IMR-90 (cell line): ENCODE results near the gene PPM1D. TPM values are rescaled to one million over a fixed set of nuclear protein-coding genes. Genes with fewer than 3 reads are reported as not detected.

Source experiments
- ATAC-seq: fragments of 200-7000 bp; cut with Tn5 transposase; 2 replicates; pipeline ENCODE4 v1.9.1; 2020; ENCODE audit warnings: low read depth, mild to moderate bottlenecking, moderate library complexity
- BruUV-seq: library from RNA; stranded (reverse); fragments of 400-500 nt; replicated peaks from 2 replicates; lab custom pipeline; 2021; lab: Mats Ljungman, UMichigan
- CTCF ChIA-PET: fragments of 300-600 bp; formaldehyde crosslinking; extraction: SDS; loops from one replicate; lab custom pipeline; 2021; ENCODE audit warnings: antibody characterized with exemption; lab: Yijun Ruan, JAX
- POLR2A ChIA-PET: fragments of 300-600 bp; sonication (Branson Sonifier 250); formaldehyde crosslinking; loops from one replicate; lab custom pipeline; 2022; ENCODE audit warnings: antibody characterized with exemption; ENCODE audit not compliant: unreplicated experiment; lab: Charles Lee
- DNase-seq: peaks from one replicate; pipeline ENCODE4 v3.0.0; 2013
- H2AFZ ChIP-seq: replicated peaks from 2 replicates; pipeline ENCODE3; 2013; ENCODE audit warnings: low read length, mild to moderate bottlenecking; ENCODE audit not compliant: poor library complexity
- H2AK5ac ChIP-seq: 2 replicates; pipeline ENCODE4 v1.6.1; 2013; ENCODE audit warnings: low read depth, low read length, inconsistent platforms
- H2AK9ac ChIP-seq: replicated peaks from 2 replicates; pipeline ENCODE3; 2013; ENCODE audit warnings: mild to moderate bottlenecking, low read depth, low read length, moderate library complexity; ENCODE audit not compliant: poor library complexity
- H2BK120ac ChIP-seq: 2 replicates; pipeline ENCODE4 v1.6.1; 2013; ENCODE audit warnings: low read depth, low read length, inconsistent platforms
- H2BK15ac ChIP-seq: 3 replicates; pipeline ENCODE4 v1.6.1; 2013; ENCODE audit warnings: low read depth, low read length, inconsistent platforms
- H2BK20ac ChIP-seq: 2 replicates; pipeline ENCODE4 v1.6.1; 2013; ENCODE audit warnings: low read depth, mild to moderate bottlenecking, inconsistent platforms, low read length, moderate library complexity
- H2BK5ac ChIP-seq: 2 replicates; pipeline ENCODE4 v1.6.1; 2013; ENCODE audit warnings: mild to moderate bottlenecking, low read depth, low read length, inconsistent platforms; ENCODE audit not compliant: poor library complexity, severe bottlenecking
- H3K14ac ChIP-seq: replicated peaks from 2 replicates; pipeline ENCODE4 v1.6.1; 2013; ENCODE audit warnings: low read depth, low read length, inconsistent platforms
- H3K18ac ChIP-seq: 2 replicates; pipeline ENCODE4 v1.6.1; 2013; ENCODE audit warnings: low read depth, low read length, control low read depth
- H3K23ac ChIP-seq: 2 replicates; pipeline ENCODE4 v1.6.1; 2013; ENCODE audit warnings: low read depth, low read length, inconsistent platforms
- H3K27ac ChIP-seq: 2 replicates; pipeline ENCODE4 v1.5.1; 2013; ENCODE audit warnings: mild to moderate bottlenecking, control low read depth, low read length; ENCODE audit not compliant: insufficient read depth
- H3K27me3 ChIP-seq: 2 replicates; pipeline ENCODE4 v1.6.1; 2013; ENCODE audit warnings: low read length; ENCODE audit not compliant: control insufficient read depth, insufficient read depth
- H3K36me3 ChIP-seq: 2 replicates; pipeline ENCODE4 v1.6.1; 2013; ENCODE audit warnings: low read length, mixed read lengths; ENCODE audit not compliant: control insufficient read depth, insufficient read depth
- H3K4ac ChIP-seq: 2 replicates; pipeline ENCODE4 v1.6.1; 2013; ENCODE audit warnings: low read depth, low read length, inconsistent platforms
- H3K4me1 ChIP-seq: 2 replicates; pipeline ENCODE4 v1.6.1; 2013; ENCODE audit warnings: low read length, mixed read lengths; ENCODE audit not compliant: control insufficient read depth, insufficient read depth
- H3K4me2 ChIP-seq: 2 replicates; pipeline ENCODE4 v1.6.1; 2013; ENCODE audit warnings: low read depth, mild to moderate bottlenecking, control low read depth, low read length, moderate library complexity
- H3K4me3 ChIP-seq: 2 replicates; pipeline ENCODE4 v1.5.1; 2013; ENCODE audit warnings: low read depth, mild to moderate bottlenecking, control low read depth, low read length, moderate library complexity; ENCODE audit not compliant: insufficient read depth
- H3K56ac ChIP-seq: 2 replicates; pipeline ENCODE4 v1.6.1; 2013; ENCODE audit warnings: low read length, inconsistent platforms; ENCODE audit not compliant: insufficient read depth; ENCODE audit errors: extremely low read depth
- H3K79me1 ChIP-seq, 2 experiments: 2 replicates each; pipeline ENCODE4 v1.6.1; 2013; ENCODE audit warnings: low read length in 2 of 2, inconsistent platforms in 1 of 2, low read depth in 1 of 2
- H3K9ac ChIP-seq: 2 replicates; pipeline ENCODE4 v1.6.1; 2013; ENCODE audit warnings: low read depth, low read length, control low read depth
- H3K9me1 ChIP-seq: 2 replicates; pipeline ENCODE4 v1.6.1; 2013; ENCODE audit warnings: low read length, inconsistent platforms; ENCODE audit not compliant: insufficient read depth
- H3K9me3 ChIP-seq: 2 replicates; pipeline ENCODE4 v1.6.1; 2013; ENCODE audit warnings: low read length; ENCODE audit not compliant: control insufficient read depth, insufficient read depth
- H4K20me1 ChIP-seq: 2 replicates; pipeline ENCODE4 v1.6.1; 2013; ENCODE audit warnings: low read length, inconsistent platforms; ENCODE audit not compliant: insufficient read depth
- H4K5ac ChIP-seq: 2 replicates; pipeline ENCODE4 v1.6.1; 2013; ENCODE audit warnings: mild to moderate bottlenecking, low read depth, low read length, control low read depth
- H4K8ac ChIP-seq, 2 experiments: 2 replicates each; pipeline ENCODE4 v1.6.1; 2013; ENCODE audit warnings: low read depth in 2 of 2, low read length in 2 of 2, control low read depth in 1 of 2, inconsistent platforms in 1 of 2
- H4K91ac ChIP-seq: 2 replicates; pipeline ENCODE4 v1.6.1; 2013; ENCODE audit warnings: low read depth, low read length, inconsistent platforms; ENCODE audit not compliant: insufficient read depth
- MAFK ChIP-seq: IDR thresholded peaks from 2 replicates; pipeline ENCODE4 v1.6.1; 2012; ENCODE audit warnings: low read depth, low read length, improper control_type of control experiment
- RFX5 ChIP-seq: IDR thresholded peaks from 2 replicates; pipeline ENCODE4 v1.8.0; 2012; ENCODE audit warnings: low read depth, mild to moderate bottlenecking, low read length, moderate library complexity
- WGBS, 2 experiments: methylation state at CpG; one replicate each; pipeline versions ENCODE4 v1.1.5 to v1.1.7; 2013; ENCODE audit warnings: missing lambda C conversion rate in 2 of 2; ENCODE audit not compliant: insufficient read length in 1 of 2; ENCODE audit errors: extremely low coverage in 2 of 2; 5-methylcytosine and 5-hydroxymethylcytosine counted together
- dilution Hi-C: fragments of 300-500 bp; cut with HindIII; formaldehyde crosslinking; loops from one replicate; pipeline ENCODE4 v1.14.3; 2018; ENCODE audit warnings: low sequenced_read_pairs; ENCODE audit not compliant: unreplicated experiment
- in situ Hi-C: fragments of 300-500 bp; cut with MboI; formaldehyde crosslinking; loops from 3 replicates; pipeline ENCODE4 v1.14.3; 2019; ENCODE audit warnings: low sequenced_read_pairs, inconsistent platforms, mixed read lengths
- intact Hi-C: fragments of 100-400 bp; cut with micrococcal nuclease; formaldehyde crosslinking; loops from 2 replicates; pipeline ENCODE4 v1.10.0; 2022
- polyA plus RNA-seq, 3 experiments: library from polyadenylated mRNA; depleted of rRNA; stranded (reverse); fragments of >200 nt; gene quantifications; 2 replicates each; pipeline ENCODE4 v1.2.3, GENCODE V29; 2012; ENCODE audit warnings: low replicate concordance in 1 of 3
- total RNA-seq: library from RNA; depleted of rRNA; stranded (reverse); fragments of >200 nt; gene quantifications from 2 replicates; pipeline ENCODE4 v1.2.3, GENCODE V29; 2012

PPM1D gene
- total and polyA plus RNA-seq, 2 of the 4 experiments (the other 2 are of a cell fraction), result 5.5 to 16.1 TPM

- peaks cover 11 to 24% of the 10 kb centered on the region in 2 experiments for H3K79me1 ChIP-seq
- peaks cover 13% of the 10 kb centered on the region for H3K36me3 ChIP-seq
- H2BK120ac ChIP-seq, result no peak overlapping the region
- no peak overlapping the region; the same call in 1 of the 2 replicates for H3K27ac ChIP-seq
- H4K91ac ChIP-seq, result no peak overlapping the region
- H3K56ac ChIP-seq, result no peak overlapping the region
- no peak overlapping the region for H3K4ac ChIP-seq
- ATAC-seq, result peak; percentile 90
- H4K20me1 ChIP-seq, result no peaks in the 10 kb centered on the region
- DNase-seq, result peak; percentile 59
- ChIA-PET CTCF (no interaction called here), POLR2A (no interaction called here)
- dilution Hi-C loops, result no loop called here
- H4K8ac ChIP-seq, result no peak overlapping the region
- H2BK5ac ChIP-seq, result no peak overlapping the region
- no peak overlapping the region for H3K23ac ChIP-seq
- H3K9ac ChIP-seq, result no peak overlapping the region
- in situ Hi-C loops, result no loop called here
- H3K27me3 ChIP-seq, result no peaks in the 10 kb centered on the region
- H3K4me3 ChIP-seq, result no peak overlapping the region
- no peak overlapping the region for H2AFZ ChIP-seq
- H3K4me1 ChIP-seq, result peaks cover 2% of the 10 kb centered on the region; the same call in 1 of the 2 replicates
- no peak overlapping the region for H3K18ac ChIP-seq
- WGBS, 2 experiments, result no CpG with 5 or more reads among the region's 1 CpG
- no peak overlapping the region for H2AK9ac ChIP-seq
- H2BK20ac ChIP-seq, result no peak overlapping the region
- H4K5ac ChIP-seq, result no peak overlapping the region
- H3K9me3 ChIP-seq, result no peaks in the 10 kb centered on the region
- no peak overlapping the region for H3K4me2 ChIP-seq
- no TSS peak for BruUV-seq
- TF ChIP-seq MAFK (peak; percentile 47), RFX5 (no peak)
- intact Hi-C loops, result no loop called here
- no peak overlapping the region for H2BK15ac ChIP-seq
- 0 out of 2 replicates have a peak, but pooled peaks cover 3% of the 10 kb centered on the region for H3K9me1 ChIP-seq
- no peak overlapping the region for H2AK5ac ChIP-seq
- no peak overlapping the region for H3K14ac ChIP-seq
Measured at GRCh38 chr17:60664022-60664421, 64.0 kb downstream of the PPM1D start.
